GM10248 (cell line): ENCODE data around the gene NISCH.
A peak's percentile ranks its signal among the peaks of the same experiment; 100 is the strongest.

Experiments used
- CTCF ChIA-PET: fragments of 300-600 bp; sonication (Branson Sonifier 250); formaldehyde crosslinking; extraction: SDS; loops from one replicate; lab custom pipeline; 2021; ENCODE audit warnings: antibody characterized with exemption; lab: Yijun Ruan, JAX
- POLR2A ChIA-PET: fragments of 350-650 bp; sonication (Branson Sonifier 250); formaldehyde crosslinking; extraction: SDS; loops from one replicate; lab custom pipeline; 2020; ENCODE audit warnings: antibody characterized with exemption; lab: Yijun Ruan, JAX
- DNase-seq: peaks from one replicate; pipeline ENCODE4 v3.0.0; 2012; ENCODE audit errors: extremely low spot score
- TF ChIP-seq, protein P1 (sequence below): IDR thresholded peaks from 2 replicates; pipeline ENCODE4 v1.5.1; 2012; ENCODE audit warnings: mild to moderate bottlenecking, low read depth; ENCODE audit errors: extremely low read depth, missing control alignments, control extremely low read depth

NISCH gene

DNA sequence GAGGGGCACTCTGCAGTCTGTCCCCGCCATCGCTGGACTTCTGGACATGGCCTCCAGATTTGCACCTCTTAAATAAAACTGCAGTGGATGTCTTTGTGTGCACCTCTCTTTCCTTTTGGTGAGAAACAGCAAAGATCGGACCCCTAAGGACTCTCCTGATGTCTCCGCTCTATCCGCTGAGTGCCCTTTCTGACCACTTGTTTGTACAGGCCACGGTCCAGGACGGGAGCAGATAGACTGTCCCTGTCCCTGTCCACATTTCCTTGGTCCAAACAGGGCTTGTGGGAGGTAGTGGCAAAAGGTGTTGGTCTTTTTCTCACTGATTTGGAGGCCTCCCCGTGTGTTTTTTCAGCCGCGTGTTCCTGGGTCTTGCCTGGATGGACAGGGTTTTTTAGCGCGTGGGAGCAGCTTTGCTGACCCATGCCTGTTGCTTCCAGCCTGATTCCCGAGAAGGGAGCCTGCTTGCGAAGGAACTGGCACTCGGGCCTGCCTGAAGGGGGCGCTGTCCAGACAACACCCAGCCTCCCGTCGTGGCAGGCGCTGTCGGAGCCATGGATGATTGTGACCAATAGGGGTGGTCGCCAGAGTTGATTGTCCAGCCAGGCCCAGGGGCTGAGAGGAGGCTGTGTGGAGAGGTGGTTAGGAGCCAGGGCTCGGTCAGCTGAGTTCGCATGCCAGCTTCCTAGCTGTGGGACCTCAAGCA lies 26.6 kb downstream of the NISCH start:
- POLR2A ChIA-PET: no interaction called here
- CTCF ChIA-PET: interaction anchor here (0.8 to 1.5 kb wide), 6 partner anchors 9 to 36 kb away, joined by 3 to 4 read pairs (median 4); no protein-coding TSS in a partner anchor
- no peak for DNase-seq
- TF ChIP-seq, protein P1, sequence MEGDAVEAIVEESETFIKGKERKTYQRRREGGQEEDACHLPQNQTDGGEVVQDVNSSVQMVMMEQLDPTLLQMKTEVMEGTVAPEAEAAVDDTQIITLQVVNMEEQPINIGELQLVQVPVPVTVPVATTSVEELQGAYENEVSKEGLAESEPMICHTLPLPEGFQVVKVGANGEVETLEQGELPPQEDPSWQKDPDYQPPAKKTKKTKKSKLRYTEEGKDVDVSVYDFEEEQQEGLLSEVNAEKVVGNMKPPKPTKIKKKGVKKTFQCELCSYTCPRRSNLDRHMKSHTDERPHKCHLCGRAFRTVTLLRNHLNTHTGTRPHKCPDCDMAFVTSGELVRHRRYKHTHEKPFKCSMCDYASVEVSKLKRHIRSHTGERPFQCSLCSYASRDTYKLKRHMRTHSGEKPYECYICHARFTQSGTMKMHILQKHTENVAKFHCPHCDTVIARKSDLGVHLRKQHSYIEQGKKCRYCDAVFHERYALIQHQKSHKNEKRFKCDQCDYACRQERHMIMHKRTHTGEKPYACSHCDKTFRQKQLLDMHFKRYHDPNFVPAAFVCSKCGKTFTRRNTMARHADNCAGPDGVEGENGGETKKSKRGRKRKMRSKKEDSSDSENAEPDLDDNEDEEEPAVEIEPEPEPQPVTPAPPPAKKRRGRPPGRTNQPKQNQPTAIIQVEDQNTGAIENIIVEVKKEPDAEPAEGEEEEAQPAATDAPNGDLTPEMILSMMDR: peak; percentile 36

DNA sequence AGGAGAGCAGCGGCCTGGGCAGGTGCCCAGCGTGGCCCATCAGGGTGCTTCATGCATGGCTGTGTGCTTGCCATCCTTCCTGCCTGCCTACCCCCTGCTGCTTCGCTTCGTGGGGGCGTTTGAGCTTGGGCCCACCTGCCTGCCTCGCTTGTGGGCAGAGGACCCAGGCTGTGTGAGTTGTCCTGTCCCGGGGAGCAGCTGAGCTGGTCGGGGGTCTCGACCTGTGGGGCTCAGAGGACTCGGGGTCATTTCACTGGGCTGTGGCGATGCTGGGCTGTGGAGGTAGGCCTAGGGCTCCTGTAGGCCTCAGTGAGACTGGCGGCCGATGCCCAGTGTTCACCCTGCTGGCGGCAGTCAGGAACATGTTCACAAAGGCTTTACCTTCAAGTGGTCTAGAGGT lies 27.7 kb downstream of the NISCH start:
- ChIA-PET CTCF (interaction anchor here (0.8 to 1.5 kb wide), 3 partner anchors 8 to 37 kb away, joined by 3 to 4 read pairs (median 3); no protein-coding TSS in a partner anchor), POLR2A (no interaction called here)
- TF ChIP-seq, protein P1: no peak
- DNase-seq: no peak

DNA sequence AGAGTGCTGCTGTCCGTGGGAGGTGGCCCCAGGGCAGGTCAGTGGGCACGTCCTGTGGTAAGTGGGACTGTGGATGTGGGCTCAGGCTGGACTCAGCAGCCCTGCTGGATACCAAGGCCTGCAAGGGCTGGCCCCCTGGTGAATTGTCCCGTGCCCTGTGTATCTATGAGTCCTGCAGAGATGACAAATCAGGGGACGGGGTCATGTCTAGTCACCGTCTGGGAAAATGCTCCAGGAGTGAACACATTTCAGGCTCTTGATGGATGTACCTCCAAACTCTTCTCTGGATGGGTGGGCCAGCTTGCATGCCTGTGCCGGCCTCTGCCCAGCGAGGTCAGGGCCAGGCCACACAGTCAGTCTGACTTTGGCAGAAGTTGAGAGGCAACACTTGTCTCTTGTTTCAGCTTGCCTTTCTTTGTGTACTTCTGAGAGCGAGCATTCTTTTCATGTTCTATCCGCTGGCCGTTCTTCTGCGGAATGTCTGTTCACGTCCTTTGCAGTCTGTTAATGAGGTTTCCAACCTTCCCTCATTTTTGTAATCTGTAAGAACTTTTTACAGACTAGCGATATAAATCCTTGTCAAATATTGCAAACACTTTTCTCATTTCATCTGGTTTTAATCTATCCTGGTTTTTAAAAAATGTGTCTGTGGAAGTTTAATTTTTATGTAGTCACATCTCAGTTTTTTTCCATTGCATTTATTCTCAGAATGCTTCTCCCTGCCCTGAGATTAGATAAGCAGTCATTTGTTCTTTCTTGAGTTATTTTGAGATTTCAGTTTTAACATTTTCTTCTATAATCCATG lies 28.4 kb downstream of the NISCH start:
- ChIA-PET POLR2A (no interaction called here), CTCF (no interaction called here)
- DNase-seq: no peak
- TF ChIP-seq, protein P1: no peak

DNA sequence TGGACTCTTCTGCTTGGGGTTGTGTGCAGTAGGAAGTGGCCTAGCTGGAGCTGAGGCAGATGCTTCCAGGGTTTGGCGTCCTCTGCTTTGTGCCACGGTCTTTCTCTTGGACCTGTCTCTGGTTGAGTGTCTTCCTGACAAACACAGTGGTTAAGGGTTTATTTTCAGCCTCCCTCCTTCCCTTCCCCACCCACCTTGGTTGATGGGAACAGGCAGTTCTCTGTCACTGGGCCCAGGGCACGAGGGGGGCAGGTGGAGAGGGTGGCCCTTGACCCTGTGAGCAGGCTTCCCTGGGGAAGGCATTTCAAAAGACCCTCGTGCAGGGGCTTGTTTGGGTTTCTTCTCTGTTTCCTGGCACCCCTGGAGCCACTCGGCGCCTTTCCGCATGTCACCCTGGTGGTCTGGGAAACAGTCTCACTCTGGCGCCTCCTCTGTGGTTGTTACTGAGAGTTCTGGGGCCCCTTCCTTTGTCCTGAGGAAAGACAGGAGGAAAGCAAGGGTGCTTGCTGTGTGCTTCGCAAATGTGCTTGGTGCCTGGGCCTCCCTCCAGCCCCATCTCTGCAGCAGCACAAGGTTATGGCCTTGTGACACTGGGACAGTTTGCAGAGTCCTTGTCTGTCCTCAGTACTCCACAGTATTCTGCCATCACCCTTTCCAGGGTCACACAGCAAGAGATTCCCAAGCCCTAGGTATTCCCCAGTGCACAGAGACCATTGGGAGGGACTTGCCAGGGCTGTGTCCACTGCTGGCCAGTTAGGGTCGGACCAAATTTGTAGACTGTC lies 29.5 kb downstream of the NISCH start:
- POLR2A ChIA-PET: no interaction called here
- TF ChIP-seq, protein P1: no peak
- CTCF ChIA-PET: interaction anchor here (1.5 kb wide), 1 partner anchor 26 kb away, joined by 4 read pairs; no protein-coding TSS in a partner anchor
- DNase-seq: no peak

DNA sequence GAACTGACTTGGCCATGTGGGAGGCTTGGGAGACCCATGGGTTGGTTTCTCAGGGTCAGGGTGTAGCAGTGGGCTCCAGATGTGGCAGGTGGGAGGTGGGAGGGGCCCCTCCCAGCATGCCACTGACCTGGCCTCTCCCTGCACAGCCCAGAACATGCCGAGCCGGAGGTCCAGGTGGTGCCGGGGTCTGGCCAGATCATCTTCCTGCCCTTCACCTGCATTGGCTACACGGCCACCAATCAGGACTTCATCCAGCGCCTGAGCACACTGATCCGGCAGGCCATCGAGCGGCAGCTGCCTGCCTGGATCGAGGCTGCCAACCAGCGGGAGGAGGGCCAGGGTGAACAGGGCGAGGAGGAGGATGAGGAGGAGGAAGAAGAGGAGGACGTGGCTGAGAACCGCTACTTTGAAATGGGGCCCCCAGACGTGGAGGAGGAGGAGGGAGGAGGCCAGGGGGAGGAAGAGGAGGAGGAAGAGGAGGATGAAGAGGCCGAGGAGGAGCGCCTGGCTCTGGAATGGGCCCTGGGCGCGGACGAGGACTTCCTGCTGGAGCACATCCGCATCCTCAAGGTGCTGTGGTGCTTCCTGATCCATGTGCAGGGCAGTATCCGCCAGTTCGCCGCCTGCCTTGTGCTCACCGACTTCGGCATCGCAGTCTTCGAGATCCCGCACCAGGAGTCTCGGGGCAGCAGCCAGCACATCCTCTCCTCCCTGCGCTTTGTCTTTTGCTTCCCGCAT lies 31.8 kb downstream of the NISCH start:
- TF ChIP-seq, protein P1: no peak
- no peak for DNase-seq
- CTCF ChIA-PET: interaction anchor here (1.8 kb wide), 1 partner anchor 16 kb away, joined by 6 read pairs; no protein-coding TSS in a partner anchor
- POLR2A ChIA-PET: no interaction called here
